Thyroid gland (tissue), 4 donors: Measurements from ENCODE around the gene GID8.

ENCODE experiments used
- CTCF ChIP-seq, 6 experiments: fragments of 200-600 bp in 3 of 6; fragments of 450-650 bp in 3 of 6; sonication (generic) in 3 of 6; IDR thresholded peaks; one replicate each; pipeline ENCODE4 v1.5.1; 2016 to 2019; ENCODE audit warnings: antibody characterized with exemption in 6 of 6, mild to moderate bottlenecking in 2 of 6, inconsistent platforms in 1 of 6, moderate library complexity in 1 of 6
- POLR2A ChIP-seq, 2 donors: fragments of 450-650 bp; IDR thresholded peaks; one replicate each; pipeline ENCODE4 v1.6.1; 2017; ENCODE audit warnings: antibody characterized with exemption in 2 of 2, mild to moderate bottlenecking in 2 of 2, moderate library complexity in 1 of 2

- TF ChIP-seq CTCF (IDR thresholded peaks at IDR 0.05), result no peak
- TF ChIP-seq POLR2A (IDR thresholded peaks at IDR 0.05), result no peak
Measured at GRCh38 chr20:62980380-62980960, 42.5 kb downstream of the GID8 start.
